ENCODE data around the gene CX3CR1. TPM values are rescaled to one million over a fixed set of nuclear protein-coding genes. Genes with fewer than 3 reads are reported as not detected.
A peak's percentile ranks its signal among the peaks of the same experiment; 100 is the strongest.

Gene CX3CR1
- total and polyA plus RNA-seq, 9 of the 15 experiments (the other 6 are each of a cell fraction or from before 2014, with no cell fraction given) = 0.03 to 0.21 TPM; not detected in 7

DNA sequence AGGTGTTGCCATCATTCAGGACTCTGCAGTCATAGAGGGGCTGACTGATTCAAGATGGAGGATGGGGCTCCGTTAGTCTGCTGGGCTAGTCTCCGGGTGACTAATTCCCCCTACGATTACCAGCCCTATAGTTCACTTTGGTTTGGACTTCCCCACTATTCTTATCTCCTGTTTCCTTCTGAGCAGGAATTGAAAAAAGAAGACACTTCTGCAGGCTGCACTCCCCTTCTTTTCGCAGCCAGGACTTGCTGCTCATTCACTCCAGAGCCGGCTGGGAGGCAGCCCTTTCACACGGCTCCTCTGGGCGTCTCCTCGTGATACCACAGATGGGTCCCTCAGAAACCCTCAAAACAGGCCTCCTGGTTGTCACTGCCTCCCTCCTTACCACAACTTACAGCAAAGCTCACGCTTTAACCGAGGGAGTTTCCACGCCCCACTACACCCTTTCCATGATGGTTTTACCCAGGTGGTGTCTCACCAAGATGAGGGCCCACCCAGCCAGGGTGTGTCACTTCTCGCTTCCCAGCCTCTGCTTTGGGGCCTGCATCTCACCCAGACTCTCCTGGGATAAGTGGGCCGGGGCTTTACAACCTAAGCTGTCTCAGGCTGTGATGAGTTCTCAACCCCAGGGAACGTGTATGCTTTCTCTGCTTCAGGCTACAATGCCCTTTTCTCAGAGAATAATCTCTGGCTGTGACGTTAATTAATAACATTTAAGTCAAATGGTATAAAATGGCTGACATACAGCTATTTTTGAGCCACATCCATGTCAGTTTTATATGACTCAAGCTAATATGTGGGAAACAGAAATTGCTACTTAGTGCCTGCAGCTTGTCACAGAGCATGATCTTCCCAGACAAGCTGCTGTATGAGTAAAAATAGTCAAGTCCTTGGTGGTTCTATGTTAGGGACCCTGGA is 11.9 kb downstream of the CX3CR1 start:
- Histone ChIP-seq H3K9me3 (replicated peaks; ENCODE audit: control insufficient read depth, insufficient read depth, low read depth, low read length) (no peaks in the 10 kb centered on the region), H3K9me1 (ENCODE audit: control insufficient read depth, insufficient read depth, low read length) (no peaks in the 10 kb centered on the region), H3K79me2 (ENCODE audit: control insufficient read depth, insufficient read depth, low read length) (no peaks in the 10 kb centered on the region), H3K27ac (ENCODE audit: extremely low read depth, low read depth, low read length) (no peak overlapping the region), H2AFZ (ENCODE audit: low read depth, low read length) (0 out of 2 replicates have a peak overlapping the region, but pooled peaks have one; percentile 6), H3K4me1 (replicated peaks in 1 of 2; ENCODE audit: control insufficient read depth in 2 of 2, insufficient read depth in 2 of 2, low read length in 2 of 2) (no peaks in the 10 kb centered on the region; a peak in 1 of 5 replicates), H3K4me2 (ENCODE audit: insufficient read depth, low read length) (no peak overlapping the region; the same call in 1 of the 2 replicates), H4K20me1 (replicated peaks; ENCODE audit: control insufficient read depth, insufficient read depth, low read length) (no peaks in the 10 kb centered on the region), H3K36me3 (ENCODE audit: control insufficient read depth, insufficient read depth, low read length) (no peaks in the 10 kb centered on the region), H3K27me3 (ENCODE audit: control insufficient read depth in 2 of 2, insufficient read depth in 2 of 2, low read length in 2 of 2) (peaks cover 15 to 56% of the 10 kb centered on the region in 2 experiments; a peak in 4 of 5 replicates), H3K9ac (ENCODE audit: insufficient read depth in 1 of 2, low read depth in 2 of 2, low read length in 2 of 2) (peak overlapping the region in 1 of 2 experiments; percentile 45; a peak in 1 of 4 replicates), H3K4me3 (no peak overlapping the region)
- in situ Hi-C loops (cut with MboI) (no loop called here), intact Hi-C loops (cut with micrococcal nuclease) (no loop called here)
- ATAC-seq (peak; percentile 61), FAIRE-seq (no peak), DNase-seq (ENCODE audit: extremely low read depth in 1 of 4, low spot score in 3 of 4) (peak in 1 of 4 experiments; percentile 24)
- WGBS (ENCODE audit: insufficient coverage, low coverage, missing lambda C conversion rate) = 4% methylated on average over 15 of the region's 15 CpGs
- CTCF ChIA-PET (ENCODE audit: low intra/inter-chr PET ratio) = no interaction called here
- POLR2A ChIA-PET = interaction anchor here (0.6 kb wide), 1 partner anchor 12 kb away, joined by 3 read pairs; the partner anchor contains the start of gene CX3CR1
- no TSS peak for BruUV-seq (replicated peaks)
- TF ChIP-seq, protein P1, sequence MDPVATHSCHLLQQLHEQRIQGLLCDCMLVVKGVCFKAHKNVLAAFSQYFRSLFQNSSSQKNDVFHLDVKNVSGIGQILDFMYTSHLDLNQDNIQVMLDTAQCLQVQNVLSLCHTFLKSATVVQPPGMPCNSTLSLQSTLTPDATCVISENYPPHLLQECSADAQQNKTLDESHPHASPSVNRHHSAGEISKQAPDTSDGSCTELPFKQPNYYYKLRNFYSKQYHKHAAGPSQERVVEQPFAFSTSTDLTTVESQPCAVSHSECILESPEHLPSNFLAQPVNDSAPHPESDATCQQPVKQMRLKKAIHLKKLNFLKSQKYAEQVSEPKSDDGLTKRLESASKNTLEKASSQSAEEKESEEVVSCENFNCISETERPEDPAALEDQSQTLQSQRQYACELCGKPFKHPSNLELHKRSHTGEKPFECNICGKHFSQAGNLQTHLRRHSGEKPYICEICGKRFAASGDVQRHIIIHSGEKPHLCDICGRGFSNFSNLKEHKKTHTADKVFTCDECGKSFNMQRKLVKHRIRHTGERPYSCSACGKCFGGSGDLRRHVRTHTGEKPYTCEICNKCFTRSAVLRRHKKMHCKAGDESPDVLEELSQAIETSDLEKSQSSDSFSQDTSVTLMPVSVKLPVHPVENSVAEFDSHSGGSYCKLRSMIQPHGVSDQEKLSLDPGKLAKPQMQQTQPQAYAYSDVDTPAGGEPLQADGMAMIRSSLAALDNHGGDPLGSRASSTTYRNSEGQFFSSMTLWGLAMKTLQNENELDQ (CRISPR knock-in tag; IDR thresholded peaks at IDR 0.05; ENCODE audit: borderline replicate concordance) = 0 out of 2 replicates have a peak, but pooled peaks have one; percentile 86
- TF ChIP-seq, protein P2, sequence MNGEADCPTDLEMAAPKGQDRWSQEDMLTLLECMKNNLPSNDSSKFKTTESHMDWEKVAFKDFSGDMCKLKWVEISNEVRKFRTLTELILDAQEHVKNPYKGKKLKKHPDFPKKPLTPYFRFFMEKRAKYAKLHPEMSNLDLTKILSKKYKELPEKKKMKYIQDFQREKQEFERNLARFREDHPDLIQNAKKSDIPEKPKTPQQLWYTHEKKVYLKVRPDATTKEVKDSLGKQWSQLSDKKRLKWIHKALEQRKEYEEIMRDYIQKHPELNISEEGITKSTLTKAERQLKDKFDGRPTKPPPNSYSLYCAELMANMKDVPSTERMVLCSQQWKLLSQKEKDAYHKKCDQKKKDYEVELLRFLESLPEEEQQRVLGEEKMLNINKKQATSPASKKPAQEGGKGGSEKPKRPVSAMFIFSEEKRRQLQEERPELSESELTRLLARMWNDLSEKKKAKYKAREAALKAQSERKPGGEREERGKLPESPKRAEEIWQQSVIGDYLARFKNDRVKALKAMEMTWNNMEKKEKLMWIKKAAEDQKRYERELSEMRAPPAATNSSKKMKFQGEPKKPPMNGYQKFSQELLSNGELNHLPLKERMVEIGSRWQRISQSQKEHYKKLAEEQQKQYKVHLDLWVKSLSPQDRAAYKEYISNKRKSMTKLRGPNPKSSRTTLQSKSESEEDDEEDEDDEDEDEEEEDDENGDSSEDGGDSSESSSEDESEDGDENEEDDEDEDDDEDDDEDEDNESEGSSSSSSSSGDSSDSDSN (IDR thresholded peaks at IDR 0.05; ENCODE audit: borderline replicate concordance in 1 of 2, low read depth in 2 of 2, low read length in 2 of 2) = no peak
- TF ChIP-seq ESRRB (CRISPR knock-in tag; IDR thresholded peaks at IDR 0.05; ENCODE audit: borderline replicate concordance) = no peak
- TF ChIP-seq ZBED1 (IDR thresholded peaks at IDR 0.05) = no peak
- no peak for TF ChIP-seq FOS (IDR thresholded peaks at IDR 0.05; ENCODE audit: extremely low read depth, insufficient read length)
- TF ChIP-seq RB1 (IDR thresholded peaks at IDR 0.05; ENCODE audit: low read depth) = no peak
- no peak for TF ChIP-seq L3MBTL2 (IDR thresholded peaks at IDR 0.05)
- peak; percentile 39; the same call in 1 of the 2 replicates for TF ChIP-seq TEAD4 (IDR thresholded peaks at IDR 0.05; ENCODE audit: low read length)
- TF ChIP-seq TEAD4 (CRISPR knock-in tag; IDR thresholded peaks at IDR 0.05; ENCODE audit: borderline replicate concordance) = no peak
- no peak for TF ChIP-seq SAFB2 (IDR thresholded peaks at IDR 0.05; ENCODE audit: borderline replicate concordance, low read depth, low read length, severe bottlenecking)
- no peak for TF ChIP-seq MEIS2 (IDR thresholded peaks at IDR 0.05; ENCODE audit: partially characterized antibody)
- no peak for TF ChIP-seq HOXB6 (CRISPR knock-in tag; IDR thresholded peaks at IDR 0.05; ENCODE audit: borderline replicate concordance)
- no peak for TF ChIP-seq NFE2 (IDR thresholded peaks at IDR 0.05; ENCODE audit: low read depth)
- no peak for TF ChIP-seq HLTF (IDR thresholded peaks at IDR 0.05)
- TF ChIP-seq ZFP1 (CRISPR knock-in tag; IDR thresholded peaks at IDR 0.05) = 0 out of 2 replicates have a peak, but pooled peaks have one; percentile 46
- TF ChIP-seq KLF10 (CRISPR knock-in tag; IDR thresholded peaks at IDR 0.05) = no peak
- TF ChIP-seq ZC3H11A (IDR thresholded peaks at IDR 0.05; ENCODE audit: low read depth, low read length) = no peak
- TF ChIP-seq MAFF (IDR thresholded peaks at IDR 0.05; ENCODE audit: low read length) = no peak
